Epithelial cell of prostate (primary cell): Measurements from ENCODE around the gene ATP6V0D1.
"Not testable (repeated sequence)": the region's sequence is repeated elsewhere in the genome, so short reads cannot be mapped to it uniquely, and the experiment has no call there.

ENCODE experiments used
- DNase-seq: peaks from one replicate; pipeline ENCODE4 v3.0.0-alpha.2; 2011; ENCODE audit warnings: low read depth, low spot score
- H3K27ac ChIP-seq: fragments of 450-650 bp; 2 replicates; pipeline ENCODE4 v1.5.1; 2017; ENCODE audit warnings: mild to moderate bottlenecking

The ATP6V0D1 gene

DNA sequence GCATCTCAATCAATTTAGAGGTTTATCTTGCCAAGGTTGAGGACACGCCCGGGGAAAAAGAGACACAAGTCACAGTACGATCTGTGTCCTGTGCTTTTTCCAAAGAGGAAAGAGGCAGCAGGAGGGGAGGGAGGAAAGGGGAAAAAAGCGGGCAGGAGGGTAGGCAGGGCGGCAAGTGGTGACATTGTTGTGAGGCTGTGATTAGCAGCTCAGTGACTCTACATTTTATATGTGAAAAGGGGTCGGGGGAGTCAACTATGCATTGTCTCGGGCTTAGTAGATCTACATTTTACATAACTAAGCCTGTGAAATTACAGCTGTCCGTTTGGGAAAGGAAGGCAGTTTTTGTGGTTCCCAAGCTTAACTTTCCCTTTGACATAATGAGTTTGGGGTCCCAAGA is 25.5 kb upstream of the ATP6V0D1 start:
- no peak overlapping the region for H3K27ac ChIP-seq

DNA sequence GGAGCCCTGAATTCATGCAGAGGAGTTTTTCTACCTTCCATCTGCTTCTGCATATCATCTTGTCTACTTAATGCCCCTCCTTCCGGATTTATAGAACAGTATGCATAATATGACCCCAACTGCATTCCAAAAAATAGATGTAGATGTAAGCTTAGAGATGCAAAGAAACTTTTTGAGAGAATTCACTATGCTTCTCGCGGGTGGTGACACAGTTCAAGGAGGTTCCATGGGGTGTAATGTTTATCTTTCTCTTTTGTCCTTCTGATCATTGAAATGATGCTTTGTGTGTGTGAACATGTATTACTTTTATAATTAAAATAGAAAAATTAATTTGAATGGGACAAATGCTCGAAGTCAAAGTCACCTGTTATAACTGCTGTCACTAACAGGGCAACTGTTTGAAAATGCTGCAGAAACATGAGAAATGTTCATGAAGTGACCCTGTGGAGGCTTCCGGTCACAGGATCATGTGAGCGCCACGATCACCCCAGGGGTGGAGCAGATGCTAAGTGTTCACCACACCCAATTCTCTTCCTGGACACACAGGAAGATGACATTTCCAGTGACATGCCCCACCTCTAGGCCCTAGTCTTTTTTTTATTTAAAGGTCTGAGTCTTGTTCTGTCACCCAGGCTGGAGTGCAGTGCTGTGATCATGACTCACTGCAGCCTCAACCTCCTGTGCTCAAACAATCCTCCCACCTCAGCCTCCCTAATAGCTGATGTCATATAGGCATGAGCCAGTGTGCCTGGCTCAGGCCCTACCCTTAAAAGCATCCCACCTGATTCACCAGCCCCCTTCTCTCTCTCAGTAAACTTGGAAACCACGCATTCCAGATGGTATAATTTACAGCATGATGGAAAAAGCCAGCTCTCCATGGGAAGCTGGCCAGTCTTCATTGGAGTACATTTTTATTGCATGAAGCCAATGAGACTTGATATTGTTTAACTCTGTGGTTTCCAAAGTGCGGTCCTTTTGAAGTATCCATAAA is 23.4 kb upstream of the ATP6V0D1 start:
- peak overlapping the region; percentile 60 for H3K27ac ChIP-seq
- no peak for DNase-seq

More for the DNA sequence above, 25.5 kb upstream of the ATP6V0D1 start:
- DNase-seq: no peak

- no peak overlapping the region for H3K27ac ChIP-seq
- no peak for DNase-seq
These were observed 18.1 kb upstream of the ATP6V0D1 start for GRCh38 chr16:67499106-67499505.

- no peak for DNase-seq
- no peak overlapping the region for H3K27ac ChIP-seq
These were observed 9.6 kb upstream of the ATP6V0D1 start for GRCh38 chr16:67490335-67491096.

- no peak overlapping the region for H3K27ac ChIP-seq
- no peak for DNase-seq
These were observed 8.6 kb upstream of the ATP6V0D1 start for GRCh38 chr16:67489401-67490083.

DNA sequence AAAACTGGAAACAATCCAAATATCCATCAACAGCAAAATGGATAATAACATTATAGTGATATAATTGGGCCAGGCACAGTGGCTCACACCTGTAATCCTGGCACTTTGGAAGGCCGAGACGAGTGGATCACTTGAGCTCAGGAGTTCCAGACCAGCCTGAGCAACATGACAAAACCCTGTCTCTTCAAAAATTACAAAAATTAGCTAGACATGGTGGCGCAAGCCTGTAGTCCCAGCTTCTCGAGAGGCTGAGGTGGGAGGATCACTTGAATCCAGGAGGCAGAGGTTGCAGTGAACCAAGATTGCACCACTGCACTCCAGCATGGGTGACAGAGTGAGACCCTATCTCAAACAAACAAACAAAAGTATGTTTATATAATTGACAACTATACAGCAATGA is 6.6 kb upstream of the ATP6V0D1 start:
- DNase-seq, H3K27ac ChIP-seq: not testable (repeated sequence)

GRCh38 chr16:67486805-67487204 is 5.8 kb upstream of the ATP6V0D1 start:
- no peak overlapping the region for H3K27ac ChIP-seq
- DNase-seq: no peak

DNA sequence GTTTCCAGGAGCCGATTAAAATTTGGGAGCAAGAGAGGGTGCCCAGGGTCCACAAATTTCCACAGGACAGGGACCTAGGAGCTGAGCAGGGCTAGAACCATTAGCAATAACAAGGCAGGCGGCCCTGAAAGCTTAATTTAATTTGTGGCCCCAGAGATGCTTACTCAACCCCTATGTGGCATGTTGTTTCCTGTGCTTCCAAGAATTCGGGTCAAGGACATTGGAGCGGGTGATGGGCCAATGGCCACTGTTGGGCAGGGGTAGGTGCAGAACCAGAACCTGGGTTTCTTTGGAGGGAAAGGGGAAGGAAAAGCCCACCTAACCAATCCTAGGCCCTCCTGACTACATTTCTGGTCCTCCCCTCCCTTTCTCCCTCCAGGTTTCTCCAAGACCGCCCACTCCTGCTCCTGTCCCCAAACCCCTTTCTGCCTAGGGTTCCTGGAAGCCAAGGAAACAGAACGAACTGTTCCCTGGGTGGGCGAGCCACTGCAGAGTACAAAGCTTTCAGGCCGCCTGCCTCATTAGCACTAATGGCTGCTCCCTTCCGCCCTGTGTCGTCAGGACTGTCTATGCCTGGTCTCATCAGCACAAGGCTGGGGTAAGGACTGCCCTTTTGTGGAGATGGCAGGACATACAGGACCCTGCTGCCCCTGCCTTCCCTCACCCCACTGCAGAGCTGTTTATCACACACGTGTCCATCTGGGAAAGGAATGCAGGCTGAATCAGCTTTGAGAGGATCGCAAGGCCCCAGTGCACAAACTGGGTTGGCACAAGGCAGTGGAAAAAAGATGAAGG is 3.0 kb upstream of the ATP6V0D1 start:
- no peak overlapping the region for H3K27ac ChIP-seq

DNA sequence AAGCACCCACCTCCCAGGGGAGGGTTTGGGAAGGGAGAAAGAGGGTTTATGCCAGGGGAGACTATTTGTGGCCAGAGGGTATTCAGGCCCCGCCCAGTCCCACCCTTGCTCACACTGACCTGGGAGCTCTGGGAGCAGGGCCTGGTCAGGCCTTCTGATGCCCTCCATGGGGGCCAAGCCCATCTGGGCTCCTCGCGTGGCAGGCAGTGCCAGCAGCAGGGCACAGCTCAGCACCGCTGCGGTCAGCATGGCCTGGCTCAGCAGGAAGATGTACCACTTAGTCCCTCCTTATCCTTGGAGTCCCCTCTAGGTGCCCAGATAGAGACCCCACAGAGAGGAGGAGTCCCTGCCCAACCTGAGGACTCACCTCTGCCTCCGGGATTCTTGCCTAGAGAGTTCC is 2.2 kb upstream of the ATP6V0D1 start, which contains the start of gene AGRP:
TSS of gene AGRP (minus strand) at position 398 of the 400 bp plus-strand sequence. CDS start at position 249, 149 bp downstream.
- no peak within 1 kb of the TSS for H3K27ac ChIP-seq
- DNase-seq: no peak

More for the DNA sequence above, 3.0 kb upstream of the ATP6V0D1 start:
- no peak for DNase-seq

DNA sequence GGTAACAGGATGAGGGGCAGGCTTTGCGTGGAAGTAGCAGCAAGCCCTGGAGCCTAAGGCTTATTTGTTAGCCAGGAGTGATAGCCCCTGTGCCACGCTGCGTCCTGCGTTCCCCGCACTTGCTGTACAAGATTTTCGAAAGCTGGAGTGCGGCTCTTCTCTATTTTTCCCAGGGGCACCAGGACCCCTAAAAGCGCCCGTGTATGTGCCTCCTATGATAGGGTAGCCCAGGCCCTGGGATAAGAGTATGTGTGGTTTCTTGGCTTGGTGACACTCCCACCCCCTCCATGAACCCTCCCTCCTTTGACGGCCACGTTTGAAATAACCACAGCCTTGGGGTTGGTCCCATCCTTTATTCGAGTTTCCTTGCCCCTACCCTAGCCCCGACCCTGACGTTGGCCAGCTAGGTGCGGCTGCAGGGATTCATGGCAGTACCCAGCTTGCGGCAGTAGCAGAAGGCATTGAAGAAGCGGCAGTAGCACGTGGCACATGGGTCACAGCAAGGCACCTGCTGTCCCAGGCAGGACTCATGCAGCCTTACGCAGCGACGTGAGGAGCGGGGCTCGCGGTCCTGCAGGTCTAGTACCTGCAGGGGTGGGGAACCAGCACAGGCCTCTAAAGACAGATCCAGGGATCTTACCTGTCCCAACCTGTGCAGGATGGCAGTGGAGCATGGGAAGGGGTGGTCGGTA is 1.4 kb upstream of the ATP6V0D1 start:
- no peak for DNase-seq
- peak overlapping the region; percentile 82 for H3K27ac ChIP-seq

DNA sequence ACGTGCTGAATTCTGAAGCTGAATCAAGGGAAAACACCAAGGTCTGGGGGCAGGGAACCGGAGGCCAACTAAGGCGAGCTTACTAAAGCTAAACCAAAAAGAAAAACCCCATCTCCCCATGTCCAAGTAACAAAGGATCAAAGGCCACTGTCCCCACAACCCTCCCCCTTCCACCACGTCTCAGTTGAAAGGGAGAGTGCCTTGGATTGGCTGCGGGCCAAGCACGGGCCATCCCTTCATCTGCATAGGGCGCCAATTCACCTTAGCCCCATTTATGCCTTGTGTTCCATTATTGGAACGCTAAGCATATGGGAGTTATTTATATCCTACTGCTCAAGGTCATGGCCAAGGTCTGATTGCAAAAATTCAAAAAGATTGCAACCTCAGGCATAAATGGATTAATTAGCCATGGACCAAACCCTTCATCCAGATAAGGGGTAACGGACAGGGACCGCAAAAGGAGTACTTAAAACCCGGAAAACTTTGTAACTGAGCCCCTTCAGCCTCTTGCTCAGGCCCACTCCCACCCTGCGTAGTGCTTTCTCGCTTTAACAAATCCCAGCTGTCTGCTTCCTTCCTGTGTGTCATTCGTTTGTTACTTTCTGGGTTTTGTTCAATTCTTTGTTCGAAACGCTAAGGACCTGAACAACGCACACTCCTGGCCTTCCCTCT is 740 bp upstream of the ATP6V0D1 start:
- peak overlapping the region; percentile 82 for H3K27ac ChIP-seq
- DNase-seq: no peak

GRCh38 chr16:67477960-67478554 is 2.9 kb downstream of the ATP6V0D1 start:
- DNase-seq: no peak
- no peak overlapping the region for H3K27ac ChIP-seq

- no peak for DNase-seq
- no peak overlapping the region for H3K27ac ChIP-seq
These were observed 6.2 kb downstream of the ATP6V0D1 start for GRCh38 chr16:67474551-67475455.

DNA sequence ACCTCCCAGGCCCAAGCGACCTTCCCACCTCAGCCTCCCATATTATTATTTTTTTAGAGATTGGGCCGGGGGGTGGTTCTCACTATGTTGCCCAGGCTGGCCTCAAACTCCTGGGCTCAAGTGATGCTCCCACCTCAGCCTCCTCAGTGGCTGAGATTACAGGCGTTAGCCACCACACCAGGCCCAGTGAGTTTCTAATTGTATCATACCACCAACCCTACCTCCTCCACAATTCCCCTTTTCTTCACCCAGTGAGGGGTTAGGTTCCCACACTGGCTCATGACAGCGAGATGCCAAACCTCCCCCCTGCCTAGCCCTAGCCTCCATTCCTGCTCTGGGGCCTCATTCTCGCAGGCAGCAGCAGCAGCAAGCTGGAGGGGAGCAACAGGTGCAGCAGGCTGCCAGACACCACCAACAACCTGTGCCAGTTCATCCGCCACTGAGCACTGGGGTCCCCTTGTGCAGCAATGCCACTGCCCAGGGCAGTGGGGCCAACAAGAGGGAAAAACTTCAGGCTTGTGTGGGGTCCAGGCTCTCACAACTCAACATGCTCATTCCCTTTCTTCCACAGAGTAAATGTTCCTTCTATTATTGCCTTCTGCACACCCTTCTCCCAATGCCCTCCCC is 9.1 kb downstream of the ATP6V0D1 start:
- H3K27ac ChIP-seq: no peak overlapping the region
- no peak for DNase-seq

DNA sequence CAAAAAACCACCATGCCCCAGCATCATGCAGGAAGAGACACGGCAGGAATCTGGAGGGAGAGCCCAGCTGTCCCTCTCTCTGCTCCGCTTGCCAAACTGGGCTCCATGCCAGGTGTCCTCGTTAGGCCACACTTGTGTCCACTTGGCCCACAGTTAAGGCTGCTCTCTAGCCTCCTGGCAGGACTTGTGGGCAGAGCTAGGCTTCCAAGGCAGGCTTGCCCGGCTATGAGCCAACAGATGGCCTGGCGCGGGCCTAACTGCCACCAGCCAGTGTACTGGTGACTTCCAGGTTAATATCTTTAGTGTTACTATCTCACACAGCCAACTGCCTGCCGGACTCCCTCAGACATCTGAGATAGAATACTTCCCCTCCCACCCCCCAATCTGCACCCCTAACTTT is 10.6 kb downstream of the ATP6V0D1 start:
- H3K27ac ChIP-seq: no peak overlapping the region
- DNase-seq: no peak

- H3K27ac ChIP-seq: peak overlapping the region; percentile 19
- no peak for DNase-seq
These were observed 12.2 kb downstream of the ATP6V0D1 start for GRCh38 chr16:67468731-67469130.

DNA sequence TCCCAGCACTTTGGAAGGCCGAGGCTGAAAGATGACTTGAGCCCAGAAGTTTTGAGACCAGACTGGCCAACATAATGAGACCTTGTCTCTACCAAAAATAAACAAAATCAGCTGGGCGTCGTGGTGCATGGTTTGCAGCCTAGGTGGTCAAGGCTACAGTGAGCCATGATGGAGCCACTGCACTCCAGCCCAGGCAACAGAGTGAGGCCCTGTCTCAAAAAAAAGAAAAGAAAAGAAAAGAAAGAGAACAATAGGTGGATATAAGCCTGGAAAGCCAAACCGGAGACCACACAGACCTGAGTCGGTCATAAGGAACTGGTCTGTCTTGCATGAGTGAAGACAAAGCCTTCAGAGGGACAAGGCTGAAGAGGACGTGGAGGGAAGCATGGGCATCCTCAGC is 14.4 kb downstream of the ATP6V0D1 start:
- H3K27ac ChIP-seq: no peak overlapping the region
- DNase-seq: no peak
